Activated CD8-positive, alpha-beta memory T cell treated with anti-CD3 and anti-CD28 coated beads for 24 hours (primary cell): ENCODE measurements around the gene LCN2.
A peak's percentile ranks its signal among the peaks of the same experiment; 100 is the strongest.
"Not testable (repeated sequence)": the region's sequence is repeated elsewhere in the genome, so short reads cannot be mapped to it uniquely, and the experiment has no call there.

Experiments used
- DNase-seq: peaks from one replicate; pipeline ENCODE4 v3.0.0-alpha.2; 2020

LCN2 gene

GRCh38 chr9:128169925-128170324, 20.7 kb downstream of the LCN2 start:
- DNase-seq = no peak

- no peak for DNase-seq
These were observed 24.8 kb downstream of the LCN2 start for GRCh38 chr9:128174062-128174461.

GRCh38 chr9:128175102-128175563, 25.9 kb downstream of the LCN2 start:
- DNase-seq = no peak

GRCh38 chr9:128175726-128176125, 26.5 kb downstream of the LCN2 start:
- DNase-seq = no peak

GRCh38 chr9:128178806-128179431, 29.7 kb downstream of the LCN2 start:
- no peak for DNase-seq

- DNase-seq = no peak
These were observed 30.7 kb downstream of the LCN2 start for GRCh38 chr9:128180001-128180400.

GRCh38 chr9:128180447-128180846, 31.2 kb downstream of the LCN2 start:
- no peak for DNase-seq

- DNase-seq = not testable (repeated sequence)
These were observed 32.2 kb downstream of the LCN2 start for GRCh38 chr9:128181480-128181879.

- no peak for DNase-seq
These were observed 33.8 kb downstream of the LCN2 start for GRCh38 chr9:128182893-128183588.

- no peak for DNase-seq
These were observed 37.0 kb downstream of the LCN2 start for GRCh38 chr9:128185979-128186965.

- no peak for DNase-seq
These were observed 38.1 kb downstream of the LCN2 start for GRCh38 chr9:128187361-128187760.

- DNase-seq = no peak
These were observed 39.0 kb downstream of the LCN2 start for GRCh38 chr9:128188209-128188608.

GRCh38 chr9:128190013-128190412, 40.8 kb downstream of the LCN2 start:
- DNase-seq = no peak

GRCh38 chr9:128190516-128191405, 41.5 kb downstream of the LCN2 start:
- DNase-seq = no peak

- DNase-seq = peak; percentile 91
These were observed 42.3 kb downstream of the LCN2 start, which contains the start of gene CIZ1 for GRCh38 chr9:128191406-128192046. Gene CIZ1, minus strand, starts transcription at chr9:128191572. Its CDS starts 715 bp downstream, at chr9:128190857.

- DNase-seq = no peak
These were observed 43.5 kb downstream of the LCN2 start for GRCh38 chr9:128192601-128193371.

GRCh38 chr9:128193469-128194096, 44.3 kb downstream of the LCN2 start:
- DNase-seq = no peak

- DNase-seq = no peak
These were observed 52.5 kb downstream of the LCN2 start for GRCh38 chr9:128201441-128202369.

- no peak for DNase-seq
These were observed 53.4 kb downstream of the LCN2 start for GRCh38 chr9:128202648-128203023.
